NCI-H2029 (cell line): Measurements from ENCODE around the gene HIPK2.

Experiments used
- DNase-seq: peaks from one replicate; lab custom pipeline; 2025; lab: John Stamatoyannopoulos, UW

The HIPK2 gene

DNA sequence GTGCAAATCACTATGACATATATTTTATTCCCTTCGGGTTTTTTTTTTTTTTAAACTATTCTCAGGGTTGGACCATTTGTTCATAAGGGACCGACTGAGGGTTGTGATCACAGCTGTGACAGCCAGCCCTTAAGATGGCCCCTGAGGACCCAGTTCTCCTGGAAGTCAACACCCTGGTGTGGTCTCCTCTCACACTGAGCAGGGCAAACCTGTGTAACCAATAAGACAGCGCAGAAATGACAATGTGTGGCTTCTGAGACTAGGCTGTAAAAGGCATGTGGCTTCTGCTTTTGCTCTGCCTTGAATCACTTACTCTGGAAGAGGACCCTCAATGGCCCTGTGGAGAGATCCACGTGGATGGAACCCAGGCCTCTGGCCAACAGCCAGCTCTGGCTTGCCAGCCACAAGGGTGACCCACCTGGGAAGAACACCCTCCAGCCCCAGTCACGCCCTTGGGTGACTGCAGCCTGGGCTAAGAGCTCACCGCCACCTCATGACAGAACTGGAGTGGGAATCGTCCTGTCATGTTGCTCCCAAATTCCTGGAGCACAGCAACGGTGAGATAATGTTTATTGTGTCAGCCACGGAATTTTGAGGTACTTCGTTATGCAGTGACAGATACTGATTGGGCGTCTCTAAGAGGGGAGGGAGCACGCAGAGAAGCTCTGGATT lies 127.2 kb downstream of the HIPK2 start:
- no peak for DNase-seq

DNA sequence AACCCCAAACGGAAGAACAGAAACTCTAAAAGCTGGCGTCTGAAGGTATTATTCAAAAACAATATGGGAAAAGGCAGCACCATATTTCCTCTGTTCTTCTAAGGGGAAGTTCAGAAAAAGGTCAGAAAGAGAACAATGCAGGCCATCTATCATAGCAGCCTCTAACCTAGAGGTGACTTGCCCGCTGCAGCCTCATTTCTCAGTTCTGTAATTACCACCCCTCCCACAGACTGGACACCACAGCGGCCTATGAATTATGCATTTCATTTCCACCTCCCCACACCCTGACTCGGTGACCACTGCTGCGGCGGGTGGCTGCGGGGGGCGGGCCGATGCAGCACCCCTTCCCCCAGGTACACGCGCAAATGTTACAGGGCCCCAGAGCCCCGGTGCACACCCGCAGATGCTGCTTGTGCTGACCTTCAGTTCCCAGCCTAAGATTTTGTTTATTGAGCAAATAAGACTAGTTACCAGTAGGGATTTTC lies 128.8 kb downstream of the HIPK2 start:
- DNase-seq, result no peak

DNA sequence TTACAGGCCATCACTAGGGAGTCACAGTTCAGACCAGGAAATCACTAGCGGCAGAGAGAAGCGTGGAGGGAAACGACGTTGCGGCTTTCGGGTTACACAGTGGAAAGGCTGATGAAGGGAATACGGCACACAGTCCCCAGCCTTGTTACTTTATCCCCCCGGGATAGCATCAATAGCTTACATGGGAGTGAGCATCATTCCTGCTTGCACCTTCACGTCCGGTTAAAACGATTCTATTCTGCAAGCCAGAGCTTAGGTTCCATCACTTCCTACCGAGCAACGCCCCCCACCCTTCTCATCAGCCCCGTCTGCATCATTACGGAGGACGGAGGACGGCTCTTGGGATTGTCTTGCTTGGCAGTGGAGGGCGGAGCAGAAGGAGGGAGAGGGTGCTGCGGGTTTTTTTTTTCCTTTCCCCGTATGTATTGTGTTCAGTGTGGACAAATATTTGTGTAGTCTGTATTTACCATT lies 129.4 kb downstream of the HIPK2 start:
- DNase-seq, result no peak

DNA sequence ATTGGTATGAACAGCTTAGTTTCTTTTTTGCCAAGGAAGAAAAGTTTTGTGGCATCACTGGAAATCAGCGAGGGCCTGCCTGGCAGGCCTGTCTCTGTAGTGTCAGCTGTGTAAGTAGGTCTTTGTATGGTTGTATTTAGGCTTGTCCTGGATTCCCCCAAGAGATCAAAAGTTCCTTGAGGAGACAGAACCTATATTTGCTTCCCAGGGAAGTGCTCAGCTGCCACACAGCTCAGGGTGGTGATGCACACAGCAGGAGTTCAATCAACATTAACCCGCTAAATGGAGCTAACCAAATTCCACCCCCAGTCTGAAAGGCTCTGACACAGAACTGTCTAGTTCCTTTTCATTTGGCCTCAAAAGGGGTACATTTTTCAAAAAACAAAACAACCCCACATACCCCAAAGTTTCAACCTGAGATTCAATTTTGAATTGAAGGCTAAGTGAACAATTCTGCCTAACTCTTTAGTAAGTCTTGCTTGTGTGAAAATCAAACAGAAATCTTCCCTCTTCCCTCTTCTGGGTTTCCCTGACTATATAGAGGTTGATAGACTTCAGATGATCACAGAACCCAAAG lies 129.9 kb downstream of the HIPK2 start:
- DNase-seq, result no peak

DNA sequence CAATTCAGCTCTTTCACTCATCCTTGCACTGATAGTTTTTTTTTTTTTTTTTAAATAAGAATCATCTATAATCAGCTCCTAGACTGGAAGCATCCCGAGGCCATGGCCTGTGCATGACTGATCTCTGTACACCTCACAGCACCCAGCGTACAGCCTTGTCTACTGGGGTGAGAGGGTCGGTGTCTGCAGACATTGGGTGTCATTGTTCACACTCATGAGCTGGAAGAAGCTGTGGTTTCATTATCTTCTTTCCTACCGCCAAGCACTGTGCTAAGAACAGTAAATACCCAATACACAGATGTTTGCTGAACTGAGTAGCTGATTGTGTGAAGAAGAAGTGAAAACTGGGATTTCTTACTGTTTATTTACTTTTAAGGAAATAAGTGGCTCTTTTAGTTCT lies 130.7 kb downstream of the HIPK2 start:
- no peak for DNase-seq

DNA sequence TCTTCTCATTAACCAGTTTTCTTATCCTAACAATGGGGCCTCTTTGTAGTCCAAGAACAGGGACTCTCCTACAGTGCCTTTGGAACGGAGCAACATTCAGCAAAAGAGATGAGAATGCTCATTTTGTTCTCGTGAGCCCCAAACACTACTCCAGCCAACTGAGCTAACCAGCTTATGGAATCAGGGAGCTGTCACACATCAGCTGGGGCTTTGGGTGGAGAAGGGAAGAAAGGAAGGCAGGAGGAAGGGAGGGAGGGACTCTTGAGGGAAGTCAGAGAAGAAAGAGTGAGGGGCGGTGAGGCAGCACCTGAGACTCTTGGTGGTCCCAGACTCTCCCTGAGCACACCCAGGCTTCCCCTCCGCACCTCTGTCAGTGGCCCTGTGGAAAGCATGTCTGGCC lies 131.2 kb downstream of the HIPK2 start:
- DNase-seq, result no peak

DNA sequence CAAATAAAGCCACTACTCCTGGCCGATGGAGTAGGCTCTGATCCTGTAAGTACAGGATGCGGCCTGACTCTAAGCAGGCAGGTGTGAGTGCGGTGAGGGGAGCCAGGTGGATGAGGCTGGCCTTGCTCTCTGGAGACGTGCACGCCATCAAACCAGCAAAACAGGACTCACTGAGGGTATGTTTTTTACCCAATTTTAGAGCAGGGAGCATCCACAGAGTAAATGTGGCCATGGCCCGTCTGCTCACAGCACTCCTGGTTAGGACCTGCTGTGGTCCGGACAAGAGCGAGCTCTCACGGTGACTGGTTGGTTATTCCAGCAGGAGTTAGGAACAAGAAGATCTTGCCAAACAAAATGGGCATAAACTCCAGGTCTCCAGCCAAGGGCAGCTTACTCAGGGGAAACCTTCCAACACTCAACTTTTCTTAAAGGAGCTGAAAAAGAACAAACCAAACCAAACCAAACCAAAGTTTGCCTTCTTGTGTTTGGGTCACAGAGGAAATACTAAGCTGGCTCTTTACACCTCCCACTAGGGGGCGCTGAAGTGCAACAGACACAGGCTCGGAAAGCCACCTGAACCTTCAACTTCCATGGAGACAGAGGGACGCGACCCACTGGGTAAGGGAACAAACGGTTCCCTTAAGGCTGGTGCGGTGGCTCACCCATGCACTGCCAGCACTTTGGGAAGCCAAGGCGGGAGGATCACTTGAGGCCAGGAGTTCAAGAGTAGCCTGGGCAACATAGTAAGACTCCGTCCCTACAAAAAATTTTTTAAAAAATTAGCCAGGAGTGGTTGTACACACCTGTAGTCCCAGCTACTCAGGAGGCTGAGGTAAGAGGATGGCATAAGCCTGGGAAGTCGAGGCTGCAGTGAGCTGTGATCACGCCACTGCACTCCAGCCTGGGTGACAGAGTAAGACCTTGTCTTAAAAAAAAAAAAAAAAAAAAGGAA lies 131.9 kb downstream of the HIPK2 start:
- peak; percentile 80 for DNase-seq

DNA sequence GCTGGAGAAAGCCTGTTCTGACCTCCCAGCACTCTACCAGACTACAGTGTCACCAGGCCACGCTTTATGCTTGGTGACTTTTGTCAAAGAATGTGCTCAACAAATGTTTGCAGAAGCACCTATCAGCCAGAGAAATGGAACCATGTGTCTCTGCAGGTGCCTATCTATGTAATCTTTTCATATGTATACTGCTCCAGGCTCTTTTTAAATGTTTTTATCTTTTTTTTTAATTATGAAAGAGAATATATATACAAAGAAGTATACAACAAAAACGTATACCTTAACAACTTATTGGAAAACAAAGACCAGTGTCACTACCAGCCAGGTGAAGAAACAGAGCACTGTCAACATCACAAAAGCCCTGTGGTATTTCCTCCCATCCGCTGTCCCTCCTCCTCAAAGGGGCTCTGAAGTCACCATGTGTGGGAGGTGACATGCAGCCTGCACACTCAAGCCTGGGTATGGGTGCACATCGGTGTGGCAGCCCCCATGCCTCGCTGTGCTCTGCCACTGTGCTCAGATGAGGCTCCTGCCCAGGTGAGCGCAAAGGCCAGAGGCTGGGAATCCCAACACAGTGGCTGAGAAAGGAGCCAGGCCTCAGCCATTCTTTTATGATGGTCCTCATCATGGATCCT lies 133.7 kb downstream of the HIPK2 start:
- no peak for DNase-seq

DNA sequence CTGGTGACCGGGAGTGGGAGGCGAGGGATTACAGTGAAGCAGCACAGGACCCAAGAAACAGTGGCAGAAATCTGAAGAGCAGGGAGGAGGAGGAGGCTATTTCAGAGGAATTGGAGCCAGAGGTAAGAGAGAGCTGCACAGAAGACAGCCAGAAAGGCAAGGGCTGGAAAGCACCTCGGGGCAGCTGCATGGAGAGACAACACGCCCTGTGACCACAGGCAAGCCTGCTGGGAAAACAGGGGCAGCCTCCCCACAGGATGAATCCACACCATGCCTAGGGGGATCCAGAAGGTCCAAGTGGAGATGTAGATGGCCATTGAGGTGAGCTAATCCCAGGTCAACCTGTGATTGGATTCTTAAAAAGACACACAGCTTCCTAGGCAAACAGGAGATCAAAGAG lies 135.5 kb downstream of the HIPK2 start:
- DNase-seq, result no peak

DNA sequence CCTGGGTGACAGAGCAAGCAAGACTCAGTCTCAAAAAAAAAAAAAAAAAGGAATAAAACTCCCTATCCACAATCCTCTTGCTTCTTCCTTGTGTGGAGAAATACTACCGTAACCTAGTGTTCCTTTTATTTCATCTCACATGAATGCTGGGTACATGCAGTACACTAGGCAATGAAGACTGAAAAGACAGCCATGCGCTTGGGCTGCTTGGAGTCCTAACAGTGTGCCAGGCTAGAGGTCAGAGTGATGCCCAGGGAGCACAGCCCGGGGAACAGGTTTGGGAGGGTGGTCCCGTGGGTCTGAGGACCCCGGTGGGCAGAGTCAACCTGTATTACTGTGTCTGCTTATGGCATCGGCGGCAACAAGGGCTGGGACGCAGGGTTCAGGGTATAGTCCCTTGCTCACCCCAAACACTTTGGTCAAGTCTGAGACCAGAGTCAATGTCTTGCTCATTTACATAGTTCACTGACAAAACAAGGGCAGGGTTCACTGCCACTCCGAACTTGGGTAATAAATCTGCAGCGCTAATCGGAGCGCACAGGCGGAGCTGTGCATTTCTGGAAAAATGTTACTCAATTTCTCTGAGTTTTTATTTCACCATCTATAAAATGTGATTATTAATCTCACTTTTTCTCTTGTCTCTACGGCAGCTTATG lies 136.3 kb downstream of the HIPK2 start:
- DNase-seq, result no peak

DNA sequence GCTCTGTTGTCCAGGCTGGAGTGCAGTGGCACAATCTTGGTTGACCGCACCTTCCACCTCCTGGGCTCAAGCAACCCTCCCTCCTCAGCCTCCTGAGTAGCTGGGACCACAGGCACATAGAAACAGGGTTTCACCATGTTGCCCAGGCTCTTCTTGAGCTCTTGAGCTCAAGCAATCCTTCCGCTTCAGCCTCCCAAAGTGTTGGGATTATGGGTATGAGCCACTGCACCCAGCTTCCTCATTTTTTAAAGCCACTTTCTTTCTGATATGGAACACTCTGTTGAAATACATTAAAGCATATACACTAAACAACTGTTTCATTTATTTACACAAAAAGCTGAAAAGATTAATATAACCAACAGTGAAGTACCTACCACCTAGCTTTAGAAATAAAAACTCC lies 137.1 kb downstream of the HIPK2 start:
- no peak for DNase-seq

DNA sequence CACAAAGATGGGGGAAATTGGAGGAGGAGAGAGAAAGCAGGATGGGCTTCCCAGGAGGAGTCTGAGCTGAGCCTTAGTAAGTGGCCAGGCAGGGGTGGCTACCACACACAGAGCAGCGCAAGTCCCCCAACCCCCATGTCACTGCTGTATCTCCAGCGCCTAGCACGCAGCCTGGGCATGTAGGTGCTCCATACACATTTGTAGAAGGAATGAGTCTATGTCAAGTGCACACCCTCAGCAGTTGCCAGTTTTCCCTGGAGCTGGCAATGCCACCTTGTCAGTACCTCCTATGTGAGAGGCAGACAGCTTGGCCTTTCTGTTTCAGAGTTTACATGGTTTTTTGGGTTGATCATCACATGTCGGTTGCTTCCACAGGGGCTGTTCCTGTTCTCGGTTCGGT lies 138.2 kb downstream of the HIPK2 start:
- peak; percentile 65 for DNase-seq

DNA sequence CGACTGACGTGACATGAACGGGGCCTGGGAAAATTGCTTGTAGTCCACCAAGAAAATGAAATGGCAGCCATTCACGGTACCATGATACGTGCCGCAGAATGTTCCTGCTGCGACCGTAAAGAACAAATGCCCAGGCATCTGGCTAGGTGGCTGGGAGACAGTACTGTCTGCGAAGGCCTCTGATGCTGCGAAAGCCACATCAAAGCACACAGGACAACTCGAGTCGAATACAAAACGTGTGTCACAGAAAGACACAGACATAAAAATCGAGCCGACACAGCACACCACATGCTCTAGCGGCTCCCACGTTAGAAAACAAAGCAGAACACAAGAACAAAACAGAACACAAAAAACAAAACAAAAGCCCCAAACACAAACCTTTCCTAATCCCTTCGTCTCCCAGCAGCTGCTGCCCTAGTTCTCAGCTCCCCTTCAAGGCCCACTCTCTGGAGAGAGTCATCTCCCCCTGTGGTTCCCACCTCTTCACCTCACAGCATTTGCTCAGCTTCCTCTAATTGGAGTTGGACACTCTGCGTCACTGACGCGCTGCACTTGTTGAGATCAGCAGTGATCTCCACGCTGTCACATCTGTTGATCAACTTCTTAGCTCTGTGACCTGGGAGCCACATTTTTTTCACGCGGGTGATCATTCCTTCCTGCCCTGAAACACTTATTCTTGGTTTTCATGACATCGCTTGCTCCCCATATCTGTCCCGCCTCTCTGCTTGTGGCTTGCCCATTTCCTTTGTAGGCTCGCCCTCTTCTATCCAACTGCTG lies 142.1 kb downstream of the HIPK2 start:
- no peak for DNase-seq

DNA sequence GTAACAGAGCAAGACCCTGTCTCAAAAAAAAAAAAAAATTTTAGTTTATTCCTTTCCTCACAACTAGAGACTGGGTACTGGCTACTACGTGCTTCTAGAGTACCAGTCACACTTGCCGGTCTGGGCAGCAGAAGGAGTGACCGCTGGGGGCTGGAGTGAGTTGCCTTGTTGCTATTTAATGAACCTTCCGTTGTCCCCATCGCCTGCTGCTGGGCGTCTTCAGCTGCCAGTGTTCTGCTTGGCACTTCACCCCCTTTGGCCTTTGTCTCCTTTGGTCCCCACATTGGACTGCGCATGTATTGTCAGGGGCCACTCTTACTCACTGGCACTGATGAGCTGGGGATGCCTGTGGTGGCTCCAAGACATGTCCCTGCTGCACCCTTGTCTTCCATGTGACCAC lies 143.7 kb downstream of the HIPK2 start:
- no peak for DNase-seq

DNA sequence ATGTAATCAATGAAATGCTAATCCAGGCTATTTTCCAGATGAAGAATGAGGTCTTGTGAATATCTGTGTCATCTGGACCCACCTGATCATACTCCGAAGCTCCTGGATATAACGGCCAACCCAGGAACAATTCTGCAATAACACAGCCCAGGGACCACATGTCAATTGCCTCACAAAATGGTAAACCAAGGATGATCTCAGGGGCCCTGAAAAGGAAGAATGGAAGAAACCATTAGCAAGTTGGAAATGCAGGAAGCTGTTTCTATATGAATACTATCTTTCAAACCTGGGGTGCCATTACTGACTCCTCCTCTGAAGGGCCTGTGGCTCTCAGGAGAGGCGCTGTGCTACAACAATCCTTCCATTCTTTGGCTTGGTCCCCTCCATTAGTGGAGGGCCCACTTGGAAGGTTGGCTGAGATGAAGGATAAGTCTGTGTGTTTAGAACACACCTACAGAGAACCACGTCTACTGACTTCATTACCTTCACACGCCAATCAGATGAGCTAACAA lies 146.2 kb downstream of the HIPK2 start:
- no peak for DNase-seq

DNA sequence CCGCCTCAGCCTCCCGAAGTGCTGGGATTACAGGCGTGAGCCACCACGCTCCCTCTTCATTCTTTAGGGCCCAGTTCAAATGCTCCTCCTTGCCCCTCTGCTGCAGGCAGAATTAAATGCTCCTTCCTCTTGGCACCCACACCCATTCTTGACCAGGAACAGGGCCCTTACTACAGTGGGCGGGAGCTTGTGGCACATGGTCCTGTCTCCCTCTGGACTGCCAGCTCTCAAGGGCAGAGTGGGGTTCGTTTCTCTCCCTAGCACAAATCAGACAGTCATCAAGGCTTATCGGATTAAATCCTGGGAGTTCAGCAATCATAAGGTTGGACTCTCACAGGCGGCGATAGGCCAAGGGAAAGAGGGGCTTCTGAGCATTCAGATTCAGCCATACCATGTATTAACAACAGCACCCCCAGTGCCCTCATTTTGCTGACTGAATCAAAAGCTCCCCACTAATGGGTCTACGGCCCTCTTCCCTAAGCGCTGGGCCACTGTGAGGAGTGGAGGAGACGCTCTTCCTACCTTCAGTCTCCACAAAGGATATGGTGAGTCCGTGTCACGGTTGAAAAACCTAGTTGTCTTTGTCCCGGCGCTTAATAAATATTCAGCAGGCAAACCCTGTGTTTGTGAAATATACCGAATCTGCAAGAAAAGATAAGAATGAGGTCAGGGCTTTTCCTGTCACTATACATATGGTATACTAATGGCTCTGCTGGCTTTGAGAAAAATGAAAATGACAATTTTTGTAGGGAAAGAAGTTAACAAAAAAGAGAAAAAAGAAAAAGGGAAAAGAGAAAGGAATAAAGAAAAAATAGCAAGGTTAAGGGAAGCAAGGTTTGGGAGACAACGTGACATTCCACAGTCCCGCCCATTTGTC lies 146.9 kb downstream of the HIPK2 start:
- no peak for DNase-seq

DNA sequence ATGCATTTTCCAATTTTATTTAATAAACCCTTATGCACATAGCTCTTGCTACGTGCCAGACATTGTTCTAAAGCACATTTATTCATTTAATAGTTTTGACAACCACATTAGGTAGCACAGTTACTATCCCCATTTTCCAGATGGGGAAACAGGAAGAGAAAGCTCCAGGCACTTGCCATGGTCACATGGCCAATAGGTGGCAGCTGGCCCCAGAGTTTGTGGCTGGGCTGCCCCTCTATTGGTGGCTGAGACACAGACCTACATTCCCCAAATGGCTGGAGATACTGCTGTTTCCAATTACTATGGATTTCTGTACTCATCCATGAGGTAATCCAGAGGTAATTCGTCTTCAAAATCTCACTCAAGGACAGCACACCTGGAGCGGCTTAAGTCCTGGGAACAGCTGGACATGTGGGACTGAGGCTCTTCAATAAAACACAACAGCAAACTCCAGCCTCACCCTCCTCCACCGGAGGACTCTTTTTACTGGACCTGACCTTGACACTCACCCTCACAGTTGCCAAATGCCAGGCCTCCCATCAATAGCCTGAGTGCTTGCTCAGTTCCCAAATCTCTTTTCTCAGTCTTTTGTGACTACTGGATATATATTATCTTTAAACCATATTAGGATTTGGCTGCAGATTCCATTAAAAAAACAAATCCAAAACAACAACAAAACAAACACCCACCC lies 148.3 kb downstream of the HIPK2 start:
- DNase-seq, result no peak

DNA sequence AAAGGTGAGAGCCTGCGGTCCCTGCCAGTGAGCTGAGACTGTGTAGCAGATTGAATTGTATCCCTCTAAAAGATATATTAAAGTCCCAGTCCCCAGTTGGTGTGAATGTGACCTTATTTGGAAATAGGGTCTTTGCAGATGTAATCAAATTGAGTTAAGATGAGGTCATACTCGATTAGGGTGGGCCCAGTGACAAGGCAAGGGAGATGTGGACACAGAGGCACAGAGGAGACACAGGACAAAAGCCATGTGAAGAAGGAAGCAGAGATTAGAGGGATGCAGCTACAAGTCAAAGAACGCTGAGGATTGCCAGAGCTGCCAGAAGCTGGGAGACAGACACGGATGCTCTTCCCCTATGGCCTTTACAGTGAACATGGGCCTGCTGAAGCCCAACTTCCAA lies 150.0 kb downstream of the HIPK2 start:
- no peak for DNase-seq

DNA sequence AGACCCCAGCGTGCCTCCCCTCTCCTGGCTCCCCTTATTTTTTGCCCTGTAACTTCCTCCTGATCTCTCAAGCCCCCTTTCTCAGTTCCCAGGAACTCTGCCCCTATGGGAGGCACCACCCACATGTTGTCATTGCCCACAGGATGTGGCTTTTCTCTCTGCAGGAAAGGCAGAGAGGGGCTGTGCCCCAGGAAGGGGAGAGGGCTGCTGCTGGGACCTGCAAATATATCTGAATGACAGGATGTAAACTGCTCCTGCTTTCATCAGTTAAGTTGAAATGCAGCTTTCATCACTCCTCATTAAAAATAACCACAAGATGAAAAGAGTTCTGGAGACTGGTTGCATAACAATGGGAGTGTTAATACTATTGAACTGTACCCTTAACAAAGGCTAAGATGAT lies 151.0 kb downstream of the HIPK2 start:
- DNase-seq, result no peak
